ENCODE measurements around the gene C12orf43.
"Not testable (repeated sequence)": the region's sequence is repeated elsewhere in the genome, so short reads cannot be mapped to it uniquely, and the experiment has no call there.

The C12orf43 gene, protein sequence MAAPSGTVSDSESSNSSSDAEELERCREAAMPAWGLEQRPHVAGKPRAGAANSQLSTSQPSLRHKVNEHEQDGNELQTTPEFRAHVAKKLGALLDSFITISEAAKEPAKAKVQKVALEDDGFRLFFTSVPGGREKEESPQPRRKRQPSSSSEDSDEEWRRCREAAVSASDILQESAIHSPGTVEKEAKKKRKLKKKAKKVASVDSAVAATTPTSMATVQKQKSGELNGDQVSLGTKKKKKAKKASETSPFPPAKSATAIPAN

DNA sequence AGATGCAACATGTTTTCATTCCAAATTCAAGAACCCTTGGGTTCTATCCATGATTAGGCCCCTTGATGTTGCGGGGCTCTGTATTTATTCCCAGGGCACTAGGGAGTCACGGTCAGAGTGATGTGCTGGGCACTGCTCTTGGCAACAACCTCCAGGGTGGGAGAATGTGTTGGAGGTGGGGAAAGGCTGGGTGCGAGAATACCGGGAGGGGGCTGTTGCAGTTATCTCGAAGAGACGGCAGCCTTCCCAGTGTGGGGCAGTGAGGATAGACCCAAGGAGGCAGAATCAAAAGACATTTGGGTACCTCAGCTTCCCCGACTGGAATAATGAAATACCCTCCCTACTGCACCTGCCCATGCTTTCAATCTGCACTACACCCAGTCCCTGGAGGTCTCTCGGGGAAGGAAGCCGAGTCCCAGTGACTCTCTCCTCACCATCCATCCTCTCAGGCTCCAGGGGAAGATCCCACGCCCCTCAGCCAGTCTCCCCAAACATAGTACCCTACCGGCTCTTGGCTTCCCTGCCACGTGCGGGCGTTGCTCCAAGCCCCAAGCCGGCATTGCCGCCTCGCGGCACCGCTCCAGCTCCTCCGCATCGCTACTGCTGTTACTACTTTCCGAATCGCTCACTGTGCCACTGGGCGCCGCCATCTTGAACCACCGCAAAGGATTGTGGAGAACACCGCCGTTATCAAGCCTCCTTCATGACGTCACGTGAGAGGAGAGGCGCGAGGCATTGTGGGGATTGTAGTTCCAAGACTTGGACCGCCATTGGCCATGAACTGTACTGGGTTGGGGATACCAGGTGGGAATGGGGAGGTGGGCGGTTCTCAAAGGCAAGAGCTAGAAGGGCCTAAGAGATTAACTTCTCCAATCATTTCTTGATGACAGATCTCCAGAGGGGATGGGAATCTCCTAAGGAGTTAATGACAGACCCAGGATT, at the start of gene C12orf43:
TSS of gene C12orf43 (minus strand) at position 663 of the 942 bp plus-strand sequence. CDS start at position 650, 13 bp downstream.
- Mint-ChIP-seq H3K36me3 (peaks cover 18% of the 10 kb centered on the region), H3K27me3 (no peaks in the 10 kb centered on the region), H3K4me1 (peaks cover 21% of the 10 kb centered on the region), H3K27ac (peak within 1 kb of the TSS; percentile 94), H3K9me3 (no peaks in the 10 kb centered on the region), H3K4me3 (peak within 1 kb of the TSS; percentile 99)
- peak; percentile 98 for ATAC-seq

- Mint-ChIP-seq H3K9me3 (no peaks in the 10 kb centered on the region), H3K27me3 (no peaks in the 10 kb centered on the region), H3K4me3 (no peak overlapping the region), H3K36me3 (no peaks in the 10 kb centered on the region), H3K4me1 (peaks cover 4% of the 10 kb centered on the region), H3K27ac (no peak overlapping the region)
- ATAC-seq: no peak
These were observed 49.1 kb upstream of the C12orf43 start for GRCh38 chr12:121065345-121065744.

GRCh38 chr12:121064586-121064985, 48.3 kb upstream of the C12orf43 start:
- not testable (repeated sequence) for ATAC-seq, H3K36me3 Mint-ChIP-seq, H3K4me3 Mint-ChIP-seq, H3K27ac Mint-ChIP-seq, H3K9me3 Mint-ChIP-seq, H3K27me3 Mint-ChIP-seq
- peaks cover 12% of the 10 kb centered on the region for H3K4me1 Mint-ChIP-seq

DNA sequence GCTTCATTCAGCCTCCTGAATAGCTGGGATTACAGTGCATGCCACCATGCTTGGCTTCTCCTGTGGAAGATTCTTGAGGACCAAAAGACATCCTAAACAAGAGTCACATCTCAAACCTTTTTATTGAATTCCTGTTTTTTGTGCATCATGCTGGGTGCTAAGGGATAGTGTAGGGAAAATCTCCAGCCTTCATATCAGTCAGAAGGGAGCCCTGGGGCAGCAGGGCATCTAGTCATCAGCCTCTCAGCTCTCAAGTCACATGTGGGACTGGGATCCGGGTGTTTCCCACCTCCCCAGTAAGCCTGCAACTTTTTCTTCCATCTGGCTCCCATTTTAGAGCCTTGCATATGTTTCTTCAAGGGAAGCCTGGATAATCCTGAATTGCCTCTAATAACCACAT, 47.8 kb upstream of the C12orf43 start:
- Mint-ChIP-seq H3K27me3 (no peaks in the 10 kb centered on the region), H3K27ac (no peak overlapping the region), H3K4me3 (no peak overlapping the region), H3K4me1 (peaks cover 16% of the 10 kb centered on the region), H3K36me3 (no peaks in the 10 kb centered on the region), H3K9me3 (no peaks in the 10 kb centered on the region)
- no peak for ATAC-seq

DNA sequence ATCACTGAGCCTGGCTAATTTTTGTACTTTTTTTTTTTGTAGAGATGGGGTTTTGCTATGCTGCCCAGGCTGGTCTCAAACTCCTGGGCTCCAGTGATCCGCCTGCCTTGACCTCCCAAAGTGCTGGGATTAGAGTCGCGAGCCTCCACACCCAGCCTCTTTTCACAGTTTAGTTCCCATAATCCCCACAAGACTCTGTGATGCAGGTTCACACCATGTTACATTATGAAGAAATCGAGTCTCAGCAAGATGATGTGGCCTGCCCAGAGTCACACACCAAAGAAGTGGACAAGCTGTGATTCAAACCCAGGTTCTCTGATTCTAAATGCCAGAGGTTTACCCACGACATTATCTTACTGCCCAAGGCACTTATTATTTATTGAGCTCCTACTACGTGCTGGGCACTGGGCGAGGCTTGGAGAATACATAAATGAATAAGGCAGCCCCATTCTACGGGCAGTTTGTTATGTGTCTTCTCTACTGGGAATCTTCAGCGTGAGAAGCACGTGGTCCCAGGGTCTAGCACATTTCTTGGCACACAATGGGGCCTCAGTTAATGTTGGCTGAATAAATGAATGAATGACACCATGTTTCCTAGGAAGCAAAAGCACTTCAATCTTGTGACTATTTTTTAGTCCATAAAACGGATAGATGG, 46.2 kb upstream of the C12orf43 start:
- no peaks in the 10 kb centered on the region for H3K27me3 Mint-ChIP-seq
- no peaks in the 10 kb centered on the region for H3K9me3 Mint-ChIP-seq
- H3K4me1 Mint-ChIP-seq: peaks cover 17% of the 10 kb centered on the region
- no peak overlapping the region for H3K4me3 Mint-ChIP-seq
- ATAC-seq: no peak
- H3K27ac Mint-ChIP-seq: no peak overlapping the region
- H3K36me3 Mint-ChIP-seq: no peaks in the 10 kb centered on the region

- H3K9me3 Mint-ChIP-seq: no peaks in the 10 kb centered on the region
- no peak for ATAC-seq
- no peaks in the 10 kb centered on the region for H3K27me3 Mint-ChIP-seq
- H3K4me1 Mint-ChIP-seq: peaks cover 17% of the 10 kb centered on the region
- no peak overlapping the region for H3K4me3 Mint-ChIP-seq
- H3K27ac Mint-ChIP-seq: no peak overlapping the region
- H3K36me3 Mint-ChIP-seq: no peaks in the 10 kb centered on the region
These were observed 45.5 kb upstream of the C12orf43 start for GRCh38 chr12:121061831-121062230.

GRCh38 chr12:121060149-121061001, 44.1 kb upstream of the C12orf43 start:
- peak overlapping the region; percentile 96 for H3K27ac Mint-ChIP-seq
- H3K9me3 Mint-ChIP-seq: no peaks in the 10 kb centered on the region
- H3K27me3 Mint-ChIP-seq: no peaks in the 10 kb centered on the region
- peak overlapping the region; percentile 82 for H3K4me3 Mint-ChIP-seq
- ATAC-seq: peak; percentile 91
- peaks cover 17% of the 10 kb centered on the region for H3K4me1 Mint-ChIP-seq
- no peaks in the 10 kb centered on the region for H3K36me3 Mint-ChIP-seq

DNA sequence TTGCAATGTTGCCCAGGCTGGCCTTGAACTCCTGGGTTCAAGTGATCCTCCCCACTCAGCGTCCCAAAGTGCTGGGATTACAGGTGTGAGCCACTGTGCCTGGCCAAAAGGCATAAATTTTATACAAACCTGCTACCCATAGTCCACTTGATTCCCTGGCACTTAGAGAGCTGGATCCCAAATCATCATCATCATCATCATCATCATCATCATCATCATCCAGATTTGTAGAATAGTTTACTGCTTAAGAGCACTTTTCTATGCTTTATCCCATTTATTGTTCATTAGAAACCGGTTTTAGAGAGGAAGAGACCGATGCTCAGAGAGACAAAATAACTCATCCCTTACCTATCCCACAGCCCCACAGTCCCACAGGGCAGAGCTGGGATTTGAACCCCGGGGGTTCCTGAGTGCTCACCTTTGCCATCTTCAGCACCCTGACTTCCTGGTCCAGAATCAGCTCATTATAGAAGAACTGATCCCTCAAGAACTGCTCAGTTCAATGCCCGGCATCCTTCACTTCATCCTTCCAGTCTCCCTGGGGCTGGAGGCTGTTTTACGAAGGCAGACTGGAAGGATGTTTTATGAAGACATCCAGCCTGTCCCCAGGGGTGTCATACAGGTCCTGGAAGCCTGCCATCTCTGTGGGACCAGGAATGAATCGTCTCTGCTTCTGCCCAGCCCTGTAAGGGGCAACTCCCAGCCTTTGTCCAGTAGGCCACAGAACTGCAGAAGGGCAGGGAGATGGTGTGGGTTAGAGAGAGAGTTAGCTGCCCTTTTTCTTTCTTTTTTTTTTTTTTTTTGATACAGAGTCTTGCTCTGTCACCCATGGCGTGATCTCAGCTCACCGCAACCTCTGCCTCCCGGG, 43.0 kb upstream of the C12orf43 start:
- ATAC-seq: peak; percentile 13
- Mint-ChIP-seq H3K27ac (peak overlapping the region; percentile 96), H3K27me3 (no peaks in the 10 kb centered on the region), H3K4me1 (peaks cover 17% of the 10 kb centered on the region), H3K9me3 (no peaks in the 10 kb centered on the region), H3K4me3 (peak overlapping the region; percentile 82), H3K36me3 (no peaks in the 10 kb centered on the region)

DNA sequence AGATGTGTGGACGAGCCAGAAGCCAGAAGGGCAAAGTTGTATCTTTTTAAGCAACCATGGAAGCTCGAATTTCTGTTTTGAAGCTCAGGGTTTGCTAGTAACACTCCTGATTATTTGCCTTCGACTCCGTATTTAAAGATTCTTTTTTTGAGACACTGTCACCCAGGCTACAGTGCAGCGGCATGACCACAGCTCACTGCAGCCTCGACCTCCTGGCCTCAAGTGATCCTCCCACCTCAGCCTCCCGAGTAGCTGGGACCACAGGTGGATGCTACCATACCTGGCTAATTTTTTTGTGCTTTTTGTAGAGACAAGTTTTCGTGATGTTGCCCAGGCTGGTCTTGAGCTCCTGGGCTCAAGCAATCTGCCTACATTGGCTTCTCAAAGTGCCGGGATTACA, 41.5 kb upstream of the C12orf43 start:
- Mint-ChIP-seq H3K9me3 (no peaks in the 10 kb centered on the region), H3K27ac (no peak overlapping the region), H3K27me3 (peaks cover under 1% of the 10 kb centered on the region), H3K4me3 (no peak overlapping the region), H3K4me1 (peaks cover 17% of the 10 kb centered on the region), H3K36me3 (no peaks in the 10 kb centered on the region)
- ATAC-seq: no peak

DNA sequence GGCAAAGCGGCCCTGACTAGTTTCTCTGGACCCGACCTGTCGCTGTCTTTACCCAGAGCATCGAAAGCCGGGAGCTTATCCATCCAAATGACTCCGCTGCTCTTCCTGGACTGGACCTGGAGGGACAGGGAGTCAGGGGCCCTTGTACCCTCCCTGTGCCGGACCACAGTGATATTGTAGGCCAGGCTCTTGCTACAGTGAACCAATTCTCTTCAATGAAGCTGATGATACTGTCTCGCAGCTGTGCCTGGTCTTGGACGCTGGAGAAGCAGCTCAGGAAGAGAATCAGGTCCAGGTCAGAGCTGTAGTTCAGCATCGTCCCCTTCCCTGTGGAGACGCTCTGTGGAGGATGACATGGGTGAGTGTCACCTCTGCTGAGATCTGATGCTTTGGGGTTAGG, 37.4 kb upstream of the C12orf43 start:
- Mint-ChIP-seq H3K4me1 (no peaks in the 10 kb centered on the region), H3K36me3 (no peaks in the 10 kb centered on the region), H3K9me3 (peaks cover 3% of the 10 kb centered on the region), H3K27me3 (peaks cover 19% of the 10 kb centered on the region), H3K4me3 (no peak overlapping the region), H3K27ac (no peak overlapping the region)
- no peak for ATAC-seq

GRCh38 chr12:121050725-121051124, 34.4 kb upstream of the C12orf43 start:
- Mint-ChIP-seq H3K4me3 (no peak overlapping the region), H3K27ac (no peak overlapping the region), H3K27me3 (peaks cover 23% of the 10 kb centered on the region), H3K4me1 (no peaks in the 10 kb centered on the region), H3K9me3 (peaks cover 3% of the 10 kb centered on the region), H3K36me3 (no peaks in the 10 kb centered on the region)
- no peak for ATAC-seq

DNA sequence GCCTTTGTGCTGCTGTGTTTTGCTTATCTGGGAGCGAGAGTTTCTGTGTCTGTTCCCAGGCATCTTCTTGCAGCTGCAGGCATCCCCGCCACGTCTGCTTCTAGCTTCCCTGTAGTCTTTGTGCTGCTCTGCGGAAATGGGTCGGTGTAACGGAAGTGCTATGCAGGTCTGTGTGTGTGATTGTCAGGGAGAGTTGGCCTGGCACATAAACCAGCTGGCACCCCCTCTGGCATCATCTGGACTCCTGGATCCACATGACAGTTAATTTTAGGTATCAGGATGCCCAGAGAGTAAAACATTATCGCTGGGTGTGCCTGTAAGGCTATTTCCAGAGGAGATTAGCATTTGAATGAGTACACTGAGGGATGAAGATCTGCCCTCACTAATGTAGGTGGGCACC, 32.2 kb upstream of the C12orf43 start:
- Mint-ChIP-seq H3K27me3 (peaks cover 45% of the 10 kb centered on the region), H3K9me3 (peaks cover 3% of the 10 kb centered on the region), H3K36me3 (no peaks in the 10 kb centered on the region), H3K4me3 (no peak overlapping the region), H3K27ac (no peak overlapping the region), H3K4me1 (no peaks in the 10 kb centered on the region)
- ATAC-seq: no peak

- H3K4me3 Mint-ChIP-seq, ATAC-seq, H3K27ac Mint-ChIP-seq, H3K4me1 Mint-ChIP-seq, H3K9me3 Mint-ChIP-seq, H3K36me3 Mint-ChIP-seq: not testable (repeated sequence)
- H3K27me3 Mint-ChIP-seq: peaks cover 52% of the 10 kb centered on the region
These were observed 31.1 kb upstream of the C12orf43 start for GRCh38 chr12:121047400-121047799.

DNA sequence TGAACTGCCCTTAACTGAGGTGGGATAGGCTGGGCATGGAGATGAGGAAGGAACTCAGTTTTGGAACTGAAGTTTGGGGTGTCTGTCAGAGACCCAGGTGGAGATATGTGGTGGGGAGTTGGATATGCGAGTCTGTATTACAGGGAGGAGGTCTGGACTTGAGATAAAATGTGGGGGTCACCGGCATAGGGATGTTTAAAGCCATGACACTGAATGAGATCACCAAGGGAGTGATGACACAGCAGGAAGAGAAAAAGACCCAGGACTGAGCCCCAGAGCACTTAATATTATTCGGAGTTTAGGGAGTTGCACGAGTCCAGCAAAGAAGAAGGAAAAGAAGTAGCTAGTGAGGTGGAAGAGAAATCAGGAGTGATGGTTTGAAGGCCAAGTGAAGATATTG, 26.8 kb upstream of the C12orf43 start:
- Mint-ChIP-seq H3K4me3 (no peak overlapping the region), H3K4me1 (peaks cover 15% of the 10 kb centered on the region), H3K36me3 (no peaks in the 10 kb centered on the region), H3K9me3 (no peaks in the 10 kb centered on the region), H3K27ac (no peak overlapping the region), H3K27me3 (peaks cover 67% of the 10 kb centered on the region)
- no peak for ATAC-seq
